Measurements from ENCODE around the gene ARHGEF4.

Gene ARHGEF4

GRCh38 chr2:130807659-130808385, 28.9 kb upstream of the ARHGEF4 start:
- TF ChIP-seq CTCF (IDR thresholded peaks at IDR 0.05; ENCODE audit: control insufficient read depth, insufficient read depth, low read depth, low read length, missing control alignments): no peak
- DNase-seq (ENCODE audit: low read depth): no peak

GRCh38 chr2:130808482-130809268, 28.0 kb upstream of the ARHGEF4 start:
- TF ChIP-seq CTCF (IDR thresholded peaks at IDR 0.05; ENCODE audit: control insufficient read depth, insufficient read depth, low read depth, low read length, missing control alignments): no peak
- DNase-seq (ENCODE audit: low read depth): no peak
- H3K4me3 ChIP-seq (ENCODE audit: control insufficient read depth, low read depth, low read length): no peak overlapping the region

More at GRCh38 chr2:130807659-130808385, 28.9 kb upstream of the ARHGEF4 start:
- no peak overlapping the region for H3K4me3 ChIP-seq (ENCODE audit: control insufficient read depth, low read depth, low read length)

- no peak for DNase-seq (ENCODE audit: low read depth)
- TF ChIP-seq CTCF (IDR thresholded peaks at IDR 0.05; ENCODE audit: control insufficient read depth, insufficient read depth, low read depth, low read length, missing control alignments): no peak
Measured at GRCh38 chr2:130810490-130810889, 26.2 kb upstream of the ARHGEF4 start.

GRCh38 chr2:130813722-130814121, 23.0 kb upstream of the ARHGEF4 start:
- H3K4me3 ChIP-seq (ENCODE audit: control insufficient read depth, low read depth, low read length): no peak overlapping the region
- TF ChIP-seq CTCF (IDR thresholded peaks at IDR 0.05; ENCODE audit: control insufficient read depth, insufficient read depth, low read depth, low read length, missing control alignments): no peak
- DNase-seq (ENCODE audit: low read depth): no peak

More at GRCh38 chr2:130810490-130810889, 26.2 kb upstream of the ARHGEF4 start:
- no peak overlapping the region for H3K4me3 ChIP-seq (ENCODE audit: control insufficient read depth, low read depth, low read length)

GRCh38 chr2:130814931-130815680, 21.6 kb upstream of the ARHGEF4 start:
- H3K4me3 ChIP-seq (ENCODE audit: control insufficient read depth, low read depth, low read length): no peak overlapping the region
- no peak for DNase-seq (ENCODE audit: low read depth)
- TF ChIP-seq CTCF (IDR thresholded peaks at IDR 0.05; ENCODE audit: control insufficient read depth, insufficient read depth, low read depth, low read length, missing control alignments): no peak

GRCh38 chr2:130818809-130819208, 17.9 kb upstream of the ARHGEF4 start:
- no peak overlapping the region for H3K4me3 ChIP-seq (ENCODE audit: control insufficient read depth, low read depth, low read length)
- TF ChIP-seq CTCF (IDR thresholded peaks at IDR 0.05; ENCODE audit: control insufficient read depth, insufficient read depth, low read depth, low read length, missing control alignments): no peak
- no peak for DNase-seq (ENCODE audit: low read depth)
